Ovary (tissue), 9 donors: ENCODE measurements around the gene CRCP. TPM values are rescaled to one million over a fixed set of nuclear protein-coding genes. Genes with fewer than 3 reads are reported as not detected.

Source experiments
- DNase-seq, 5 donors: peaks; one replicate each; pipeline ENCODE4 v3.0.0-alpha.2; 2019 to 2020
- H3K27ac ChIP-seq, 2 donors: fragments of 200-600 bp; one replicate each; pipeline versions ENCODE4 v1.5.1 to v1.8.0; 2019 to 2022
- H3K27me3 ChIP-seq: fragments of 200-600 bp; one replicate; pipeline ENCODE4 v1.8.0; 2022
- H3K36me3 ChIP-seq: fragments of 200-600 bp; sonication (generic); one replicate; pipeline ENCODE4 v1.5.1; 2019
- H3K4me1 ChIP-seq: one replicate; pipeline ENCODE4 v1.8.1; 2013; ENCODE audit warnings: mild to moderate bottlenecking, moderate library complexity; ENCODE audit not compliant: insufficient read depth
- H3K4me3 ChIP-seq: fragments of 200-600 bp; sonication (generic); one replicate; pipeline ENCODE4 v1.5.1; 2017
- H3K9me3 ChIP-seq, 2 donors: fragments of 200-600 bp in 1 of 2; sonication (generic) in 1 of 2; one replicate each; pipeline versions ENCODE4 v1.5.1 to v1.8.1; 2013 to 2019; ENCODE audit warnings: mild to moderate bottlenecking in 1 of 2, moderate library complexity in 1 of 2
- EP300 ChIP-seq: sonication (generic); formaldehyde crosslinking; IDR thresholded peaks from one replicate; pipeline ENCODE4 v1.6.1; 2017; ENCODE audit warnings: antibody characterized with exemption
- POLR2A ChIP-seq: fragments of 450-650 bp; IDR thresholded peaks from one replicate; pipeline ENCODE4 v1.6.1; 2017; ENCODE audit warnings: antibody characterized with exemption, mild to moderate bottlenecking, moderate library complexity
- WGBS, 3 donors: extraction: QIAGEN DNeasy Blood & Tissue Kit in 1 of 3; methylation state at CpG; one replicate each; pipeline versions ENCODE4 v1.1.5 to v1.1.7; 2013 to 2017; 5-methylcytosine and 5-hydroxymethylcytosine counted together
- intact Hi-C, 4 donors: fragments of 100-400 bp; cut with DNase I; formaldehyde crosslinking; loops; one replicate each; pipeline versions ENCODE4 v1.11.0 to v1.15.1; 2022 to 2023
- polyA plus RNA-seq, 2 donors: library from polyadenylated mRNA; stranded (reverse); fragments of 200-250 nt in 1 of 2; fragments of 350-450 nt in 1 of 2; fragmentation: Illumina TruSeq in 1 of 2; extraction: RNeasy Lipid Tissue Mini Kit (QIAGEN cat#74804) in 1 of 2; gene quantifications; one replicate each; pipeline ENCODE4 v1.2.3, GENCODE V29; 2013 to 2014
- total RNA-seq, 7 donors: library from RNA; depleted of rRNA in 2 of 7; stranded (reverse); fragments of >200 nt in 2 of 7; fragmentation: NEBNext Ultra II Directional in 3 of 7; extraction: Animal tissue kit (Norgen Biotek cat#: 25700) in 3 of 7; gene quantifications; one replicate each; pipeline versions ENCODE4 v1.1.0 to v1.2.4, GENCODE V29; 2016 to 2023
- TF ChIP-seq, protein P1 (sequence below), 3 donors: fragments of 450-650 bp in 2 of 3; fragments of 200-600 bp in 1 of 3; IDR thresholded peaks; one replicate each; pipeline versions ENCODE4 v1.5.1 to v1.8.0; 2016 to 2022; ENCODE audit warnings: antibody characterized with exemption in 3 of 3, mild to moderate bottlenecking in 1 of 3
- donor health status: DM: no; HTN: no; CAD: no; lungs with moderate emphysema.
- donor health status: DM: no; HTN: no; CAD: no.
- donor health status: Bipolar disorder and iron deficiency.
- donor health status: DM: yes; HTN: yes; CAD: no.
- donor health status: DM: no; HTN: no; CAD: no.
- donor health status: DM: yes; HTN: yes; CAD: no.

The CRCP gene
- total and polyA plus RNA-seq, 9 donors = 23.2 to 46.8 (median 29.1) TPM

DNA sequence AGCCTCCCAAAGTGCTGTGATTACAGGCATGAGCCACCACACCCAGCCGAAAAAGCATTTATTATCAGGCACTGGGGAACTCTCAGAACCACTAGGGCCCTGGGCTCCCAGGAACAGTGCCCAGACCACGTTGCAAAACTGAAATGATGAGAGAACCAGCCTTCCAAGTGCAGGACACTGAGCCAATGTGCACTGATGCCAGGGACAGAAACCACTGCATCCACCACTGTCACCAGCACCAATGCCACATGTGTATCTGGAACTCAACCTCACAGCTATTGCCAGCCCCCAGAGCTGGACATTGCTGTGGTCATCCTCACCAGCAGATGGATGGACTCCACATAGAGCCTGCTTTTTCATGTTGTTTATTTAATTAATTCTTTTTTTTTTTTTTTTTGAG is 62.3 kb downstream of the CRCP start:
- H3K36me3 ChIP-seq = no peaks in the 10 kb centered on the region
- intact Hi-C loops = no loop called here
- no peaks in the 10 kb centered on the region for H3K27me3 ChIP-seq
- H3K4me3 ChIP-seq = no peak overlapping the region
- DNase-seq = no peak
- H3K27ac ChIP-seq = no peak overlapping the region
- H3K4me1 ChIP-seq = peaks cover 2% of the 10 kb centered on the region
- 69 to 81% (median 70%) methylated on average over 2 of the region's 2 CpGs for WGBS, 3 donors
- no peaks in the 10 kb centered on the region for H3K9me3 ChIP-seq
- TF ChIP-seq POLR2A (no peak), EP300 (no peak)
- TF ChIP-seq, protein P1, sequence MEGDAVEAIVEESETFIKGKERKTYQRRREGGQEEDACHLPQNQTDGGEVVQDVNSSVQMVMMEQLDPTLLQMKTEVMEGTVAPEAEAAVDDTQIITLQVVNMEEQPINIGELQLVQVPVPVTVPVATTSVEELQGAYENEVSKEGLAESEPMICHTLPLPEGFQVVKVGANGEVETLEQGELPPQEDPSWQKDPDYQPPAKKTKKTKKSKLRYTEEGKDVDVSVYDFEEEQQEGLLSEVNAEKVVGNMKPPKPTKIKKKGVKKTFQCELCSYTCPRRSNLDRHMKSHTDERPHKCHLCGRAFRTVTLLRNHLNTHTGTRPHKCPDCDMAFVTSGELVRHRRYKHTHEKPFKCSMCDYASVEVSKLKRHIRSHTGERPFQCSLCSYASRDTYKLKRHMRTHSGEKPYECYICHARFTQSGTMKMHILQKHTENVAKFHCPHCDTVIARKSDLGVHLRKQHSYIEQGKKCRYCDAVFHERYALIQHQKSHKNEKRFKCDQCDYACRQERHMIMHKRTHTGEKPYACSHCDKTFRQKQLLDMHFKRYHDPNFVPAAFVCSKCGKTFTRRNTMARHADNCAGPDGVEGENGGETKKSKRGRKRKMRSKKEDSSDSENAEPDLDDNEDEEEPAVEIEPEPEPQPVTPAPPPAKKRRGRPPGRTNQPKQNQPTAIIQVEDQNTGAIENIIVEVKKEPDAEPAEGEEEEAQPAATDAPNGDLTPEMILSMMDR (IDR thresholded peaks at IDR 0.05) = no peak

DNA sequence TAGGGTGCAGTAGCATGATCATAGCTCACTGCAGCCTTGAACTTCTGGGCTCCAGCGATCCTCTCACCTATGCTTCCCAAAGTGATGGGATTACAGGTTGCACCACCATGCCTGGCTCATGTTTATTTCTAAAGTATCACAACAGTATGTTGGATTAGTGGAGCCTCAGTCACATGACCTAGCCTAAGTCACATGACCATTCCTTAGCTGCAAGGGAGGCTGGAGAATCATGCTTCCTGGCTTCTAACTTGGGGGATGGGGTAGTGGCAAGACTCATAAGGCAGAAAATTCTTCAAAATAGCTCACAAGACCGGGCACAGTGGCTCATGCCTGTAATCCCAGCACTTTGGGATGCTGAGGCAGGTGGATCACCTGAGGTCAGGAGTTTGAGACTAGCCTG is 63.6 kb downstream of the CRCP start:
- intact Hi-C loops = no loop called here
- DNase-seq = no peak
- Histone ChIP-seq H3K4me1 (peaks cover 2% of the 10 kb centered on the region), H3K27ac (no peak overlapping the region), H3K9me3 (no peaks in the 10 kb centered on the region), H3K4me3 (no peak overlapping the region), H3K27me3 (no peaks in the 10 kb centered on the region), H3K36me3 (no peaks in the 10 kb centered on the region)
- TF ChIP-seq EP300 (no peak), POLR2A (no peak)
- TF ChIP-seq, protein P1 (IDR thresholded peaks at IDR 0.05) = no peak
- 97 to 100% (median 100%) methylated on average over 2 of the region's 2 CpGs for WGBS, 3 donors

DNA sequence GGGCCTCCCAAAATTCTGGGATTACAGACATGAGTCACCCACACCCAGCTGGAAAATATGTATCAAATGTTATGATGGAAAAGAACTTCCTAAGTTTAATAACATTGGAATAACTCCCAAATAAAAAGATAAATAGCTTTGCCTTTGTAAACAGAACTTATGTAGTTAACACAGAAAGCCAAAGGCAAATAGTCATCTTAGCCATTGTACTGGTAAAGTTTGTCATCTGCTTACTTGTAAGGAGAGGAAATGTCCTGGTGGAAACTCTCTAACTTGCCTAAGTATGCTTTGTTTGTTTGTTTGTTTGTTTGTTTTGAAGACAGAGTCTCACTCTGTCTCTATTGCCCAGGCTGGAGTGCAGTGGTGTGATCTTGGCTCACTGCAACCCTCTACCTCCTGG is 66.7 kb downstream of the CRCP start:
- H3K36me3 ChIP-seq = no peaks in the 10 kb centered on the region
- H3K27ac ChIP-seq = no peak overlapping the region
- no peaks in the 10 kb centered on the region for H3K9me3 ChIP-seq
- TF ChIP-seq, protein P1 (IDR thresholded peaks at IDR 0.05) = no peak
- H3K4me3 ChIP-seq = no peak overlapping the region
- peaks cover 2% of the 10 kb centered on the region for H3K4me1 ChIP-seq
- DNase-seq = no peak
- intact Hi-C loops = no loop called here
- no peaks in the 10 kb centered on the region for H3K27me3 ChIP-seq

DNA sequence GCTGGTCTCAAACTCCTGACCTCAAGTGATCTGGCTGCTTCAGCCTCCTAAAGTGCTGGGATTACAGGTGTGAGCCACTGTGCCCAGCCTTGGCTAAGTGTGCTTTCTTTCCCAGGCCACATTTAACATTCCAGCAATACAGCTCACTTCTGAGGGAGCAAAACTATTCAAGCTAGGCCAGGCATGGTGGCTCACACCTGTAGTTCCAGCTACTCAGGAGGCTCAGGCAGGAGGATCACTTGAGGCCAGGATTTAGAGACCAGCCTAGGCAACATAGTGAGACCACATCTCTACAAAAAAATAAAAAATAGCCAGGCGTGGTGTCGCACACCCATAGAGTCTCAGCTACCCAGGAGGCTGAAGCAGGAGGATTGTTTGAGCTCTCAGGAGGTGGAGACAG is 67.2 kb downstream of the CRCP start:
- Histone ChIP-seq H3K36me3 (no peaks in the 10 kb centered on the region), H3K4me3 (no peak overlapping the region), H3K4me1 (peaks cover 2% of the 10 kb centered on the region), H3K27ac (no peak overlapping the region), H3K27me3 (no peaks in the 10 kb centered on the region), H3K9me3 (no peaks in the 10 kb centered on the region)
- no peak for TF ChIP-seq EP300
- TF ChIP-seq POLR2A = no peak
- TF ChIP-seq, protein P1 (IDR thresholded peaks at IDR 0.05) = no peak
- DNase-seq = no peak
- WGBS, 3 donors = 95 to 100% (median 96%) methylated on average over 2 of the region's 2 CpGs
- intact Hi-C loops = no loop called here

DNA sequence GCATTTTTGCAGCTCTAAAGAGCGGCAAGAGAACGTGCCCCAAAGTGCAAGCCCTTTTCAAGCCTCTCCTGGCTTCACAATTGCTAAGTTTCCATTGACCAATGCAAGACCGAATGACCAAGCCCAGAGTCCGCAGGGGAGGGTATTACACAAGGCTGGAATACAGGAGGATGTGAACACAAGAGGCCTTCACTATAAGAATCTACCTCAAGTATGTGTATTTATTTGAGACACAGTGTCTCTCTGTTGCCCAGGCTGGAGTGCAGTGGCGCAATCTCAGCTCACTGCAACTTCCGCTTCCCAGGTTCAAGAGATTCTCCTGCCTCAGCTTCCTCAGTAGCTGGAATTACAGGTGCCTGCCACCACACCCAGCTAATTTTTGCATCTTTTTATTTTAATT is 68.3 kb downstream of the CRCP start:
- Histone ChIP-seq H3K4me3 (no peak overlapping the region), H3K36me3 (no peaks in the 10 kb centered on the region), H3K4me1 (peaks cover 2% of the 10 kb centered on the region), H3K27me3 (no peaks in the 10 kb centered on the region), H3K27ac (no peak overlapping the region), H3K9me3 (no peaks in the 10 kb centered on the region)
- intact Hi-C loops = no loop called here
- DNase-seq = no peak
- 95 to 96% (median 96%) methylated on average over 6 of the region's 6 CpGs for whole genome bisulfite sequencing, 3 donors
- TF ChIP-seq POLR2A (no peak), EP300 (no peak)
- TF ChIP-seq, protein P1 (IDR thresholded peaks at IDR 0.05) = no peak
